SU-DHL-6 (cell line): Measurements from ENCODE around the gene NCS1.

Experiments
- EZH2phosphoT487 ChIP-seq: fragments of 200-600 bp; sonication (generic), shearing (Covaris generic); conservative IDR thresholded peaks from 2 replicates; pipeline ENCODE4 v1.6.1; 2018; ENCODE audit warnings: mild to moderate bottlenecking, antibody characterized with exemption, low read length, moderate library complexity, mixed read lengths
- TF ChIP-seq, protein P1 (sequence below): fragments of 200-600 bp; sonication (generic); IDR thresholded peaks from one replicate; pipeline ENCODE4 v1.5.1; 2017; ENCODE audit warnings: antibody characterized with exemption, mild to moderate bottlenecking, low read length, moderate library complexity; ENCODE audit not compliant: insufficient read depth, poor library complexity, severe bottlenecking

DNA sequence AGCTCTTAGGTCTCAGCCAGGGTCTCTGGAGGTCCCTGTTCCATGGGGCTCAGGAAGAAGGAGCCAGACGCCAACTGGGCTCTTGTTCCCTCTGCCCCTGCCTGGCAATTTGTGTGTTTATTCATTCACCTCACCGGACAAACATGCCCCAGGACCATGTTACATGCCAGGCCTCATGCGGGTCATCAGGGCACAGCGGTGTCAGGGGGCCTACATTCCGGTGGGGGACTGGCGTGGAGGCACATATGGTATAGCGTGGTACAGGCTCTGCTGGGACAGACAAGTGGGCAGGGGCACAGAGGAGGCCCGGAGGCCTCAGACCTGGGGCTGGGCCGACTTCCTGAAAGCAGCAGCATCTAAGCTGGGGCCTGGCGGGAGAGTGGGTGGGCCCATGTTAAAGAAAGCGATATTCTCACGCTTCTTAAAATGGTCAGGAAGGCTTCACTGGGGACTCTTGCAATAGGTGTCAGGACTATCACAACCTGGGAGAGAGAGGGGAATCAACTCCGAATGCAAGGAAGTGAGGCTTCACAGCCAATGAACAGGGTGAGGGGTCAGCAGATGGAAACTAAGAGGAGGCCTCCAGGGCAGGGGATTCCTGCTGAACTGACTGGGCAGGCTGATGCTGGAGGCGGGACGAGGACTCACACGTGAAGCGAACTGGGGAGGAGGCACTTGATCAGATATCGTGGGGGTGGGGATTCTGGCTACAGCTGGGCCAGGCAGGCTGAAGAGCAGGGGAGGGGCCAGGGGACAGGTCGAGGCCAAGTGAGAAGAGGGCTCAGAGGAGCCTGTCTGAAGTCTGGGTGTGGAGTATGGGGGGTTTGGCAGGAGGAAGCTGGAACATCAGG lies 41.9 kb downstream of the NCS1 start:
- TF ChIP-seq, protein P1, sequence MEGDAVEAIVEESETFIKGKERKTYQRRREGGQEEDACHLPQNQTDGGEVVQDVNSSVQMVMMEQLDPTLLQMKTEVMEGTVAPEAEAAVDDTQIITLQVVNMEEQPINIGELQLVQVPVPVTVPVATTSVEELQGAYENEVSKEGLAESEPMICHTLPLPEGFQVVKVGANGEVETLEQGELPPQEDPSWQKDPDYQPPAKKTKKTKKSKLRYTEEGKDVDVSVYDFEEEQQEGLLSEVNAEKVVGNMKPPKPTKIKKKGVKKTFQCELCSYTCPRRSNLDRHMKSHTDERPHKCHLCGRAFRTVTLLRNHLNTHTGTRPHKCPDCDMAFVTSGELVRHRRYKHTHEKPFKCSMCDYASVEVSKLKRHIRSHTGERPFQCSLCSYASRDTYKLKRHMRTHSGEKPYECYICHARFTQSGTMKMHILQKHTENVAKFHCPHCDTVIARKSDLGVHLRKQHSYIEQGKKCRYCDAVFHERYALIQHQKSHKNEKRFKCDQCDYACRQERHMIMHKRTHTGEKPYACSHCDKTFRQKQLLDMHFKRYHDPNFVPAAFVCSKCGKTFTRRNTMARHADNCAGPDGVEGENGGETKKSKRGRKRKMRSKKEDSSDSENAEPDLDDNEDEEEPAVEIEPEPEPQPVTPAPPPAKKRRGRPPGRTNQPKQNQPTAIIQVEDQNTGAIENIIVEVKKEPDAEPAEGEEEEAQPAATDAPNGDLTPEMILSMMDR: no peak
- TF ChIP-seq EZH2phosphoT487: no peak
